SK-N-SH (cell line): ENCODE measurements around the gene SAP30BP.

ENCODE experiments used
- CTCF ChIP-seq: fragments of 200-600 bp; sonication (generic); IDR thresholded peaks from 2 replicates; pipeline ENCODE4 v1.6.1; 2017; ENCODE audit warnings: antibody characterized with exemption, mild to moderate bottlenecking, moderate library complexity
- EP300 ChIP-seq, 2 experiments: IDR thresholded peaks; 2 replicates each; pipeline versions ENCODE4 v1.4.0 to v1.6.1; 2012; ENCODE audit warnings: borderline replicate concordance in 1 of 2, low read depth in 1 of 2, low read length in 1 of 2
- EZH2phosphoT487 ChIP-seq: fragments of 200-600 bp; sonication (generic); IDR thresholded peaks from 2 replicates; pipeline ENCODE4 v1.6.1; 2017; ENCODE audit warnings: low read depth, mixed run types, mild to moderate bottlenecking, antibody characterized with exemption, moderate library complexity, borderline replicate concordance

DNA sequence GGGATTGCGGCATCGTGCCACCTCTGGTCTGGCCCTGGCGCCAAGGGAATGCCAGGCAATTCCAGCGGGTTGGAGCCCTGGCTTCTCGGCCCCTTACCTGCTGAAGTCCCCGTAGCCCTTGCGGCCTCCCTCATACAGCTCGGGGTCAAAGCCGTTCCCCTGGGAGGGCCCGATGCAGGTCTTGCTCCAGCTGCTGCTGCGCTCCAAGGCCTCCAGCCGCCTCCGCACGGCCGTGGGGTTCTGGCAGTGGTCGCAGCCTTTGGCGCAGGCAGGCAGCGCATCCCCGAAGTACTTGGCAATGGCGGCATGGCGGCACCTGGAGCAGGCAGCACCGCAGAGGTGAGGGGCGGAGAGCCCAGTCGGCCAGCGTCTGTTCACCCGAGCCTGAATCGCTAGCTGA is 35.8 kb upstream of the SAP30BP start:
- TF ChIP-seq EZH2phosphoT487 (no peak), CTCF (no peak), EP300 (IDR thresholded peaks at IDR 0.05; ENCODE audit: borderline replicate concordance in 1 of 2, low read depth in 1 of 2, low read length in 1 of 2) (no peak)
